Panc1 (cell line): ENCODE results near the gene WIPF1. TPM values are rescaled to one million over a fixed set of nuclear protein-coding genes. Genes with fewer than 3 reads are reported as not detected.

Source experiments
- ATAC-seq: fragments of 200-7000 bp; cut with Tn5 transposase; 2 replicates; pipeline ENCODE4 v1.9.1; 2020; ENCODE audit warnings: mild to moderate bottlenecking, moderate library complexity
- BruUV-seq: library from RNA; stranded (reverse); fragments of 400-500 nt; replicated peaks from 2 replicates; lab custom pipeline; 2021; lab: Mats Ljungman, UMichigan
- CTCF ChIA-PET: fragments of 300-600 bp; sonication (Branson Sonifier 250); formaldehyde crosslinking; loops from one replicate; lab custom pipeline; 2022; ENCODE audit warnings: antibody characterized with exemption; lab: Charles Lee
- POLR2A ChIA-PET: fragments of 300-600 bp; sonication (Branson Sonifier 250); formaldehyde crosslinking; loops from one replicate; lab custom pipeline; 2022; ENCODE audit warnings: antibody characterized with exemption; lab: Charles Lee
- DNase-seq: peaks from one replicate; pipeline ENCODE4 v3.0.0-alpha.2; 2010; ENCODE audit warnings: low read depth, low spot score
- H3K27ac ChIP-seq: 2 replicates; pipeline ENCODE4 v1.5.1; 2011; ENCODE audit warnings: mild to moderate bottlenecking, low read length, inconsistent platforms
- H3K27me3 ChIP-seq: fragments of 200-500 bp; sonication (Bioruptor generic); 2 replicates; pipeline ENCODE4 v1.6.0; 2014; ENCODE audit warnings: low read length, inconsistent platforms; ENCODE audit not compliant: control insufficient read depth, insufficient read depth
- H3K36me3 ChIP-seq: fragments of 200-500 bp; sonication (Bioruptor generic); 2 replicates; pipeline ENCODE4 v1.5.1; 2014; ENCODE audit warnings: inconsistent platforms, mild to moderate bottlenecking, low read length, moderate library complexity; ENCODE audit not compliant: control insufficient read depth, insufficient read depth
- H3K4me1 ChIP-seq: 2 replicates; pipeline ENCODE4 v1.5.1; 2011; ENCODE audit warnings: inconsistent platforms, mild to moderate bottlenecking, low read length, moderate library complexity; ENCODE audit not compliant: control insufficient read depth, insufficient read depth
- H3K4me3 ChIP-seq, 2 experiments: 2 replicates each; pipeline ENCODE4 v1.5.1; 2011 to 2012; ENCODE audit warnings: low read depth in 2 of 2, low read length in 2 of 2, mild to moderate bottlenecking in 2 of 2, inconsistent platforms in 1 of 2, moderate library complexity in 1 of 2
- H3K9me3 ChIP-seq: fragments of 200-500 bp; sonication (Bioruptor generic); 2 replicates; pipeline ENCODE4 v1.5.1; 2014; ENCODE audit warnings: low read depth, mild to moderate bottlenecking, inconsistent platforms, low read length, moderate library complexity; ENCODE audit not compliant: control insufficient read depth, insufficient read depth
- CTCF ChIP-seq: fragments of 450-650 bp; IDR thresholded peaks from 2 replicates; pipeline ENCODE4 v1.5.1; 2017; ENCODE audit warnings: mild to moderate bottlenecking
- POLR2AphosphoS5 ChIP-seq: IDR thresholded peaks from 2 replicates; pipeline ENCODE4 v1.6.1; 2012; ENCODE audit warnings: mild to moderate bottlenecking, low read depth, low read length, moderate library complexity
- REST ChIP-seq, 2 experiments: IDR thresholded peaks; 2 replicates each; pipeline ENCODE4 v1.6.1; 2011 to 2012; ENCODE audit warnings: low read depth in 2 of 2, control low read depth in 1 of 2, low read length in 1 of 2, mild to moderate bottlenecking in 1 of 2, moderate library complexity in 1 of 2; ENCODE audit not compliant: insufficient read depth in 1 of 2
- SIN3A ChIP-seq: IDR thresholded peaks from 2 replicates; pipeline ENCODE4 v1.6.1; 2012; ENCODE audit warnings: low read depth, mild to moderate bottlenecking, low read length, moderate library complexity, borderline replicate concordance; ENCODE audit not compliant: insufficient read depth
- TCF7L2 ChIP-seq: IDR thresholded peaks from 2 replicates; pipeline ENCODE4 v1.6.1; 2011; ENCODE audit warnings: mild to moderate bottlenecking, low read depth, low read length, inconsistent platforms
- in situ Hi-C: cut with HindIII; loops from 2 replicates; pipeline ENCODE4 v1.10.0; 2016; ENCODE audit warnings: low sequenced_read_pairs, low pct_unique_long_range_greater_than_20kb
- intact Hi-C: fragments of 100-400 bp; cut with micrococcal nuclease; formaldehyde crosslinking; loops from one replicate; pipeline ENCODE4 v1.10.0; 2022; ENCODE audit not compliant: unreplicated experiment
- total RNA-seq: library from RNA; stranded (reverse); gene quantifications from one replicate; pipeline ENCODE4 v1.2.1, GENCODE V29; 2021; ENCODE audit not compliant: unreplicated experiment

Gene WIPF1
- total RNA-seq, 1 experiment from 2014 or later = 8.3 TPM

DNA sequence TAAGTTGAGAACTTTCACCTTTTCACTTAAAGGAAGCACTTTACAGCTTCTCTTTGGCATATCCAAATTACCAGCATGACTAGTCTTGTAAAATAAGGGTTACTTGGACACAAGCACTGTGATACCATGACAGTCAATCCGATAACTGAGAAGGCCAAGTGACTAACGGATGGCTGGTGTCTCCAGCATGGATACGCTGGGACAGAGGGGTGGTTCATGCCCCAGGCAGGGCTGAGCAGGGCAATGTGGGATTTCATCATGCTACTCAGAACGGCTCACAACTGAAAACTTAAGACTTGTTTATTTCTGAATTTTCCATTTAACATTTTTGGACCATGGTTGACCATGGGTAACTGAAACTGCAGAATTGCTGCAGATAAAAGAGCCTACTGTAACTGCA, 67.7 kb downstream of the WIPF1 start:
- Histone ChIP-seq H3K9me3 (no peaks in the 10 kb centered on the region; the same call in 1 of the 2 replicates), H3K27ac (no peak overlapping the region), H3K4me1 (no peaks in the 10 kb centered on the region), H3K27me3 (no peaks in the 10 kb centered on the region), H3K36me3 (no peaks in the 10 kb centered on the region), H3K4me3 (no peak overlapping the region)
- no peak for DNase-seq
- no TSS peak for BruUV-seq
- ChIA-PET POLR2A (no interaction called here), CTCF (no interaction called here)
- in situ Hi-C loops (no loop called here), intact Hi-C loops (no loop called here)
- no peak for TF ChIP-seq SIN3A
- no peak for ATAC-seq

GRCh38 chr2:174527959-174528358, 69.6 kb downstream of the WIPF1 start:
- ChIA-PET POLR2A (no interaction called here), CTCF (no interaction called here)
- no peak for TF ChIP-seq REST (IDR thresholded peaks at IDR 0.05; ENCODE audit: insufficient read depth in 1 of 2, low read depth in 2 of 2, low read length in 1 of 2)
- TF ChIP-seq TCF7L2 = no peak
- BruUV-seq = no TSS peak
- Histone ChIP-seq H3K27ac (no peak overlapping the region), H3K27me3 (no peaks in the 10 kb centered on the region), H3K9me3 (no peaks in the 10 kb centered on the region; the same call in 1 of the 2 replicates), H3K4me1 (no peaks in the 10 kb centered on the region), H3K36me3 (no peaks in the 10 kb centered on the region), H3K4me3 (no peak overlapping the region)
- DNase-seq (no peak), ATAC-seq (no peak)
- intact Hi-C loops (no loop called here), in situ Hi-C loops (no loop called here)

DNA sequence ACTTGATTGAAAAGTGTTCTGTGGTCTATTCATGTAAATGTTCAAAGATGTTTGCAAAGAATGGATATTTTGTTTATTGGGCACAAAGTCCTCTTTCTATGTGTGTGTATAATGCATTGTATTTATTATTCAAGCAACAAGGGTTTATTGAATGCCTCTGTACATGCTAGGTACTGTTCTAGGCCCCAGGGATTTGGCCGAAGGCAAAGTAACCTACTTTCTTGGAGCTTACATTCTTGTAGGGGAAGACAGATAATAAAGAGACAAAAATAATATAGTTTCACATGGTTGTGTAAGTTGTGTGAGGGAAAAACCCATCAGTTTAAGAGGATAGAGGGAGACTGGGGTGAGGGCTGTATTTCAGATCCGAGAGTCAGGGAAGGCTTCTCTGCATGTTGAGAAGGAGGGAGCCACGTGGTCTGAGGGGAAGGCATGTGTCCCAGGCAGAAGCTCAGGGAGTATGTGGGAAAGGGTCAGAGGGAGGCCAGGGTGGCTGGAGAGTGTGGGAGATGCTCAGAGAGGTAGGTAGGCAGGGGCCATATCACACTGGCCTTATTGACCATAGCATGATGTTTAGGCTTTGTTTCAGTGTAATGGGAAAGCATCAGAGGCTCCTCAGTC, 70.4 kb downstream of the WIPF1 start:
- no peak for ATAC-seq

More for the DNA sequence above, 70.4 kb downstream of the WIPF1 start:
- intact Hi-C loops = no loop called here
- peaks cover 2% of the 10 kb centered on the region; the same call in 1 of the 2 replicates for H3K27me3 ChIP-seq
- H3K4me3 ChIP-seq = no peak overlapping the region
- CTCF ChIA-PET = interaction anchor here (0.6 kb wide), 1 partner anchor 89 kb away, joined by 3 read pairs; no protein-coding TSS in a partner anchor
- no peak for DNase-seq
- no peaks in the 10 kb centered on the region for H3K36me3 ChIP-seq
- in situ Hi-C loops = no loop called here
- H3K4me1 ChIP-seq = no peaks in the 10 kb centered on the region
- no peak for TF ChIP-seq SIN3A
- TF ChIP-seq CTCF = no peak
- TF ChIP-seq TCF7L2 = no peak
- TF ChIP-seq POLR2AphosphoS5 = no peak
- no peak for TF ChIP-seq REST (IDR thresholded peaks at IDR 0.05; ENCODE audit: insufficient read depth in 1 of 2, low read depth in 2 of 2, low read length in 1 of 2)
- BruUV-seq = no TSS peak
- POLR2A ChIA-PET = interaction anchor here (0.6 kb wide), 1 partner anchor 1498 kb away, joined by 5 read pairs; no protein-coding TSS in a partner anchor
- H3K27ac ChIP-seq = no peak overlapping the region
- no peaks in the 10 kb centered on the region; the same call in 1 of the 2 replicates for H3K9me3 ChIP-seq
